ENCODE data around the gene AGMO. TPM values are rescaled to one million over a fixed set of nuclear protein-coding genes. Genes with fewer than 3 reads are reported as not detected.

Gene AGMO
- polyA plus RNA-seq, 4 donors: 0.30 to 1.3 (median 0.73) TPM

DNA sequence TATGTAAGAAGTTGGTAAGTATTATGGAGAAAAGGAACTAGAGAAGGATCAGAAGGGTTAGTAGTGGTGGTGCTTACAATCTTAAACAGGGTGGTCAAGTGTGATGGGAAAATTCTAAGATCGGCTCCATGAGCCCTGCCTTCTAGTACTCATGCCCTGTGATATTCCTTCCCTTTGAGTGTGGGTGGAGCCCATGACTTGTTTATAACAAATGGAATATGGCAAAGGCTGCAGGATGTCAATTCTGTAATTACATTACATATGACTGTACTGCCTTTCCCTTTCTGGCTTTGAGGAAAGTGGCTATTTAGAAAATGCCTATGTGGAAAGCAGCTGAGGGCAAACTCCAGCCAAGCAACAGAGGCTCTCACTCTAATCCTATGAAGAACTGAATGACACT lies 309.6 kb downstream of the AGMO start:
- DNase-seq (ENCODE audit: low read depth in 4 of 4, low spot score in 3 of 4): no peak

DNA sequence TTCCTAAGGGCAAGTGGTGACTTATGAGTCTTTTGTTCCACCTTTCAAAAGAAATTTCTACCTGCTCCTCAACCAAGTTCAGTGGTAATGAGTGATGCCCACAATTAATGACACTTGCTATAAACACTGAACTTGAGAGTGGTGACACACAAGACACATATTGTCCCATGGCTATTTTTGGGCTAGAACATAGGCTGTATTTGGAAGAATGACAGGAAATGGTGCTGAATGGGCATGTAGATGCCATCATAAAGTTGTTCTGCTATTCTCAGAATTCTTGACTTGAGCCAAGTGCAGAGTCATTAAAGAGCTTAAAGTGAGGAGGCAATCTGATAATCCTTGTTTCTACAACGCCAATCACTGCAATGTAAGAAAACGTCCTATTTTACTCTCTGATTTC lies 313.3 kb downstream of the AGMO start:
- DNase-seq (ENCODE audit: low read depth in 4 of 4, low spot score in 3 of 4): no peak

DNA sequence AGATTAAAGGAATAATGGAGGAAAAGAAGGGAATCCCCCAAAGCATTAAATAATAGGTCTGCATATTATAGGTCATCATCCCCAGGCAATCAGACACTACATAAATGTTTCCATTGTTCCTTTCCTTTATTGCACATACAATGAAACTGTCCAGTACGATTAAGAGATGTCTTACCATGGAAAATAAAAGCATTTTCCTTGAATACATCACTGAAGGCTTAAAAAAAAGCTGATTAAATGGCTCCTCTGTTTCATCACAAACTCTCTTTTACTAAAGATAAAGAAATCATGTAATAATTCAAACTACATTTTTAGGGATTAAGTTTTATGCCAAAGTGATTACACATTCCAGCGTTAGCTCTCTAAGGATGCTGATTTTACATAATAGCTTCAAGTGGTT lies 316.0 kb downstream of the AGMO start:
- no peak for DNase-seq (ENCODE audit: low read depth in 4 of 4, low spot score in 3 of 4)

DNA sequence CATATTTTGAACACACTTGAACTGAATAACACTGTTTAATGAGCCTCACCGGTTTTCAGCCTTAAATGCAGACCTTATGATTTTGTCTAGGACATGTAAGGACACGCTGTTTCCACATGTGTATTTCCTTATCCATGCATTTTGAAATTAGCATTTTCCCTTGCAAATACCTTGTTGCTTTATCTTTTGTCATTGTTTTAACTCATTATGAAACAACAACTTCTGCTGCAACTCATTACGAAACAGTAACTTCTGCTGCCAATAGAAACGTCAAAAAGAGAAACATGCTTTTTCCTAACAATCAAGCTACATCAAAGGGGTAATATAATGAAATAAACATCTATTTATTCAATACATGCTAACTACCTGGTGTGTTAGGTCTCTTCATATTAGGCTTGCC lies 322.0 kb downstream of the AGMO start:
- DNase-seq (ENCODE audit: low read depth in 4 of 4, low spot score in 3 of 4): no peak

DNA sequence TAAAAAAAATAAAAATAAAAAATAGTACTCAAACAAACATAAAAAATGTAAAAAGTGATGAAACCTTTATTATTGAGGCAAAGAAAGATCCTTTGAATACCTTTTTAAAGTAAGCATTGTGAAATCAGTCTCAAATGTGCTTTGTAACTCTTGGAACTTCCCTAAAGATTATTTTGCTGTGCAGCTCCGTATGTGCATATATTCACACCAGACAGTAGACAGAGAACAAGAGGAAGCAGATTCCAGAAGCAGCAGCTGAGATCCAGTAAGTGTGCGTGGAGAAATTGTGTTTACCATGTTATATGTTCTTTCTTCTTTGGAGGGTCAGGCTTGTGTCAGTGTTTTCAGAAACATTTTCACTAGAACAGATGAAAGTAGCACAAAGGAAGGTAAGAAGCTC lies 324.9 kb downstream of the AGMO start:
- no peak for DNase-seq (ENCODE audit: low read depth in 4 of 4, low spot score in 3 of 4)

DNA sequence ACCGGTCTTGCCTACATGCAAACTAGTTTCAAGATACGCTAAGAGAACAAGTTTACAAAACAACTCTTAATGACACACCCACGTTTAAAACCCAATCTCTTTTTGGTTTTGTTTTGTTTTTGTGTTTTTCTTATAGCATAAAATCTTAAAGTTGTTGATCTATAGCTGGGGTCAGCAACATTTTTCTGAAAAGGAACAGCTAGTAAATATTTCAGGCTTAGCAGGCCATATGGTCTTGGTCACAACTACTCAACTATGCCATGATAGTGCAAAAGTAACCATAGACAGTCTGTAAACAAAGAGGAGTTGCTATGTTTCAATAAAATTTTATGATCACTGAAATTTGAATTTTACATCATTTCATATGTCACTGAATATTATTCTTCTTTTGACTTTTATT lies 327.4 kb downstream of the AGMO start:
- DNase-seq (ENCODE audit: low read depth in 4 of 4, low spot score in 3 of 4): peak; percentile 24 to 28 (median 26)

DNA sequence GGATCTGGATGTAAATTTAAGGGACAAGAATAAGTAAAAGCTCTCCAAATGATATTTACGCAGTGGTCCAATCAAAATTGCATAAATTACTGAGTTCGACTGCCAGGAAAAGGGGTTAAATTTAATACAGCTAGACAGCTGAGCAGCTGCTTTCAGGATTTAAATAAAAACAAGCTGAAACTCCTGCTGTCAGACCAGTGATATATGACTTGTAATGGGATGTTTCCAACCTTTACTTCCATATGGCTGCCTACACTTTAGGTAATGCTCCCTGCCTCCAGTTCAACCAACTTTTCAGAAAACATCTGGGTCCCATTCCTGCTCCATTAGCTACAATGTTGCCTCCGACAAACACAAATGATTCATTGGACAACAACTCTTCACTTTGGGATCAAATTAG lies 333.0 kb downstream of the AGMO start:
- DNase-seq (ENCODE audit: low read depth in 4 of 4, low spot score in 3 of 4): no peak

DNA sequence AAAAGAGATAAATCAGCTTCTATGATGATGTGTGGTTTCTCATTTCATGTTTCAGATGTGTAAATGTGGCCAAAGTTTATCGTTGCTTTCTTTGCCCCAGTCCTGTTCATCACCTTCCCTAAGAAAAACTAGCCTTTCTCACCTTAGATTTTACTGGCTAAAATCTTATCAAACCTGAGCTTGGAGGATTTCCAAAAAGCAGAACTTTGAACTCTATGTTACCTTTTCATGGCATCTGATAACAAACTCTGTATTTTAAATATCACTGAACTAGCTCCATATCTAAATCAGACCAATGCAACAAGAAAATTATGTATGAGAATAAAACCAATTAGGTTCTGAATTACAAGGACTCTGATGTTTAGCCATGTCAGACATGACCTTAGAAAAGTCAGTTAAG lies 335.8 kb downstream of the AGMO start:
- no peak for DNase-seq (ENCODE audit: low read depth in 4 of 4, low spot score in 3 of 4)

DNA sequence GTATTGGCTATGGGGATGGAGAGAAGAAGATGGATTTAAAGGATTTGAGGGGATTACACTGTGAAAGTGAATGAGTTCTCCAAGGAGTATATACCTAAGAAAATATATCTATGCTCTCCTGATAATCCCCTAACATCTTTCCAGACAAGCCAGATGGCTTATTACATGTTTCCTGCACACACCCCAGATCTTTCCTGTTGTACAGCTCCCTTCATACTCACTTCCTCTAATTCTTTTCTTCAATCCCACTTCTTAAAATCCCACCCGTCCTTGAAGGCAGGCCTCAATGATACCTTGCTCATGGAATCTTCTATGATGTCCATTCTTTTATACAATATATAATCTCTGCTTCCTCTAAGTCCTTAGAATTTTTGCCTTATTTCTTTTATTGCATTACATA lies 342.1 kb downstream of the AGMO start:
- DNase-seq (ENCODE audit: low read depth in 4 of 4, low spot score in 3 of 4): no peak

DNA sequence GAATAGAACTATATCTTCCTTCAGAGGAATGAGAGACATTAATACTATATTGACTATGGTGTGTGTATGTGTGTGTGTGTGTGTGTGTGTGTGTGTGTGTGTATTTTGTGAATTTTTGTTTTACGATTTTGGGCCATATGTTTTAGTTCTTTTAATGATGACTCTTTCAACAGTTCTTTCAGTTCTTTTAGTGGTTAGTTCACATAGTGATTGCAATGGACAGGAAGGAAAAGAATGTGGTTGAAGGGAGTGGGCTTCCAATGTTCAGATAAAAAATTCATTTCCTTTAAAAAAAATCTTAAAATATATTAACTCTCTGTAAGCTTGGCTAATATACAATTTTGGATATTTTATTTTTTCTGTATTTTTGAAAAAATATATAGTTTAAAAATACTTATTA lies 343.6 kb downstream of the AGMO start:
- DNase-seq (ENCODE audit: low read depth in 4 of 4, low spot score in 3 of 4): no peak

DNA sequence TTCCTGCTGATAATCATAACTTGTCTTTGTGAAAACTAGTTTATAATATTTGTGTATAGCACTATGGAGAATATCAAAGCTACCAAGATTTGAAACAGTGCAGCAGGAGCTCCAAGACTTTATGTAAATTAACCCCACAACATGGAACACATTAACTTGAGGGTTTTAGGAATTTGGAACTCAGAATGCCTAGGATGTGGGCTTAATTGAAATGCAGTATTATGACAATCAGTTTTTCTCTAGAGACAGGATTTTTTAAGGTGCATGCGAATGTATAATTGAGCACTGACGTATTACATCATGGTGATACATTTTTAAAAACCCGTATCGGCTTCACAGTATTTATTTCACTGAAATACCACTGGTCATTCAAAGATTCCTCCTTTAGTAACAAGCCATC lies 346.2 kb downstream of the AGMO start:
- DNase-seq (ENCODE audit: low read depth in 4 of 4, low spot score in 3 of 4): no peak

DNA sequence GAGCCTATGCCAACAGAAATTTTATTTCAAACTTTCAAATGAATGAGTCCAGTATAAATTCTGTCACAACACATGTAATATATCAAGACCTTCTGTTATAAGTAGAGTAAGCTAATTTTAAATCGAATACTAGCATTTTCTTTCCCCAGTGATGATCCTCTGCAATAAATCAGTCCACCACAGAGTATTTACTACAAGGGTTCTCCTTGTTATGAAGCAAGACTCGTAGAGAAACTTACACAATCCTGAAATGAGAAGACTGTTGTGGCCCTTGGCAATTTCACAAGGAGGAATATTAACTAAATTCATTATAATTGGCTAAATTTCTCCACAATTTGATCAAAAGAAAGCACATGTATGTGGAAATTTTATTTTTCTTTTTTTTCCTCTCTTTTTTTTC lies 346.8 kb downstream of the AGMO start:
- DNase-seq (ENCODE audit: low read depth in 4 of 4, low spot score in 3 of 4): no peak

DNA sequence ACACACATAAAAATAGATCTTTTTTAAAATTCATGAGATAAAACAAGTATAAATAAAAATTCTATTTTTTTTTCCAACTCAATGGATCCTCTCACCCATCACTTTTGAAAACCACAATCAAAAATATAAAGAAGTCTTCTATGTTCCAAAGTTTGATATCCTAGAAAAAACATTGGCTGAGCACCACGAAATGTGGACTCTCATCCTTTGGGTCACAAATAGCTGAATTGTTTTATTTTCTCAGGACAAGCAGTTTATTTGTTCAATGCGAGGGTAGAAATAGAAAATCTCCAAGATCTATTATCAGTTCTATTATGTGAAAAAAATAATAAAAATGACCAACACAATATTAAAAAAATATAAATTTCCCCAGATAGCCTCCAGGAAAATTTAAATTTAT lies 348.7 kb downstream of the AGMO start:
- DNase-seq (ENCODE audit: low read depth in 4 of 4, low spot score in 3 of 4): no peak

DNA sequence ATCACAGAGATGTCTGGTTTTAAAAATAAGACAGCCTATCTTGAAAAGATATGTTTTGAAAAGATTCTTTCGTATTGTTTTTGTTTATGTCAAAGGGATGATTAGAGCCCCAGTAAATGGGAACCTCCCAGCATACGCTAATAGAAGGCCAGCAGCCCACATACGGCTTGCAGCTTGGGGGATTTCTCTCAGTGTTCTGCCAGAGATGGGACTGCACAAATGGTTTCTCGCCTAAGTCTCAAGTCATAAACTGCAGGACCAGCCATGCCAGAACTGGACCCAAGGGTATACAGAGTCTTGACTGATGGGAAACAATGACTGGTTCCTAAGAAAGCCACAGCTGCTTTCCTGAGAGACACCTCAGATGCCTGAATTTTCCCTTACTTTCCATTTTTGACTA lies 352.4 kb downstream of the AGMO start:
- DNase-seq (ENCODE audit: low read depth in 4 of 4, low spot score in 3 of 4): no peak

DNA sequence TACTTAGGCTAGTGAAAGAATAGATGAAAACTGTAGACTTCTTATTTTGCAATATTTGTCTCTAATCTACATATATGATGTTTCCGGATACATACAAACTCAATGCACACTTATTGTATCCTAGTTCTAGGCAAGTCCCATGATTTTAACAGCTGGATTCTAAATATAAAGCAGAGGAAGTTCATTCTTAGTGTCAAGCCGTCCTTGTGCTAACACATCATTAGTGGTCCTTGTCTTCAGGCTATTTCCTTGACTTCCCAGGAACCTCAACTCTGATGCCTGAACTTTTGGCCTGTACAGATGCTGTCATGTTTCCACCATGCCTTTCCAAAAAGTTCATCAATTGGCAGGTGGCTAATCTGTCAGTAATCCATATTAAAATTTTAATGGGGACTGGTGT lies 357.4 kb downstream of the AGMO start:
- DNase-seq (ENCODE audit: low read depth in 4 of 4, low spot score in 3 of 4): no peak

DNA sequence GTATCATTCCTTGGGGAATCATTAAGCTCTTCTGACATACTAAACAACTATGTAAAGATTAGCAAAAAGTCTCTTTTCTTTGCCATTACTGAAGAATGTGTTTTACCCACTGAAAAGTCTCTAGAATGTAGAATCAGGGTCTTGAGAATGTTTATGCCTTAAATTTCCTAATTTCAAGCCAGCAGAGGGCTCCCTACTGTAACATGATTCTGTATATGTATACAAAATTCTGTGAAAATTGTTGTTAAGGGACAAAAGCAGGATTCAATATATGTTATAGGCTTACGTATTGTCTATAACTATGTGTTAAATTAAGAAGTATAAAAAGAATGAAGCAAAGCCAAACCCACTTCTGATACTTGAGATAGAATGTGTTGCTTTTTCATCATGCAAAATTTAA lies 362.3 kb downstream of the AGMO start:
- DNase-seq (ENCODE audit: low read depth in 4 of 4, low spot score in 3 of 4): peak in 1 of 4 donors; percentile 9

DNA sequence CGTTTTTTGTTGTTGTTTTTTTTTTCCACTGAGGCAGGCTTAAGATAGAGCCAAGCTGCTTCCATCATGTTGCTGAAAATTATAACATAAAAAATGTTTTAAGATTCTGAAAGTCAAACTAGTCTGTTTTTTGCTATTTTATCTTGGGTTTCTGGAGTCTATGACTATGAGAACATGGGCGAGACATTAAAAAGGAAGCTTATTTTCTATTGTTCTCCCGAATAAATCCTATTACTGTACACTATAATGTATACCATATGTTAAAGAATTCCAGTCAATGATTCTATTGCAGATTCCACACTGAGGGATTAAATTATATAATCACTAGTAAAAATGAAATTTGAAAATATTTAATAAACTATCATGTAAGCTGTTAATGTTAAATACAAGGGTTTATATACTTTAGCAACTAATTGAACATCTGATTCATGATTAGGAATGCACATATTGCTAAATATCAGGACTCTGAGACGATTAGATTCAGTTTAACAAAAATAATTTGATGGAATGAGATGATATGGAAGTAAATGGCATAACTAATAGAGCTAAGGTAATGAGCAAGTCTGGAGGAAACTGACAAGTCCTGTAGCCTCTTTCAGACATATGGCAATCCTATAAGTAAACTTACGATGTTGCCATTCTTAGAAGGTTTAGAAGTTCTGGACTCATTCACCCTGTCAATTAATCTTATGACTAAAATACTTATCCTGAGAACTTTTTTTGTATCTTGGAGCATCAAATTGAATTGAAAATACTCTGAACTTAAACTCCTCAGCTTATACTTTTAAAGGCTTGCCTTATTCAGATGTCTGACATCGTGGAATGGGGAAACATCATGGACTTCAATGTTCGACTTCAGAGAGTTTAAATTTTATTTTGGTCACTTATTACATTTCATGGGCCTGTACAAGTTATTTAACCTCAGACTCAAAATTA lies 364.5 kb downstream of the AGMO start:
- DNase-seq (ENCODE audit: low read depth in 4 of 4, low spot score in 3 of 4): no peak

DNA sequence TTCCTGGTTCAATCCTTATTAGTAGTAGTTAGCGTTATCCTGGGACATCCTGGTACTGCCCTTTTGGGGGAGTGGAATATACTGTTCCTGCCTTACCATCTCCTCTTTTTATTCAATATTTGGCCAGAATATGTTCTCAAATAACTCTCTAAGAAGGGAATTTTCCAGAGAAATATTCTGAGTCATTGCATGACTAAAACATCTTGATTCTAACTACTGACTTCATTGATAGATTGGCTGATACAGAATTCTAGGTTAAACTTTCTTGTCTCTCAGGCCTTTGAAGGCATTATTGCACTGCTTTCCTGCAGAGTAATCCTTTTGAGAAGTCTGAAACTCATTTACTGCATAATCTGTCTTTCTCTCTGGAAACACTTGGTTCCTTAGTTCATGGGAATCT lies 383.8 kb downstream of the AGMO start:
- DNase-seq (ENCODE audit: low read depth in 4 of 4, low spot score in 3 of 4): no peak

DNA sequence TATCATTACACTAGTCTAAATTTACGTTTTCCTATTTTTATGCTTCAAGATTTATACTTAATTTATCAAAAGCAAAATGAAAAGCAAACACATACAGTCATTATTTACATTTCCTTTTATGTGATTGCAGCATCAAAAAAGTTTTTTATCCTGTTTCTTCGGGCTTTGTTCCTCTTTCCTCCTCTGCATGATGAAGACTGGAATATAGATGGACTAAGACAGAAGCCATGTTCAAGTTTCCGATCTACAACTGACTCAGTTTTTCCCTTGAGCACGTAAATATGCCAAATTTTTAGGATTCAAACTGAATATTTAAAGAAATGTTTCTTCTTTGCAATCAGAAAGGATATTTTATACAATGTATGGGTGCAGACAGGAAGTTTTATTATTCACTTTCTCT lies 385.7 kb downstream of the AGMO start:
- DNase-seq (ENCODE audit: low read depth in 4 of 4, low spot score in 3 of 4): no peak

DNA sequence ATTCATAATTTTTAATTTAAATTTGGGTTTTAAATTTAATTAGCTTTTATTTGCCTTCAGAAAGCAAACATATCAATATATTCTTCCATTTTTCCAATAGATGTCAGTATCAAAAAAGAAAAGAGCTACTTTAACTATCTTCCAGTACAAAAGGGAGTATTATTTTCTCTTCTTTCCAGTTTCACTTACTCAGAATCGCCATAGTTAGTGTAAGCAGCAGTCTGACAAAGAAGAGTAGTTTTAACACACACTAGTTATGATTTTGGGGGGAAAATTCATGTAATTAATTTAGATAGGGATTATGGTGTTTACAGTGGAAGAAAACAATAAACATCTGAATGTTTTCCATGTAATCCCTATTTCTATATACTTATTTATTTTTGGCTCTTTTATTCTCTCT lies 386.7 kb downstream of the AGMO start:
- no peak for DNase-seq (ENCODE audit: low read depth in 4 of 4, low spot score in 3 of 4)

DNA sequence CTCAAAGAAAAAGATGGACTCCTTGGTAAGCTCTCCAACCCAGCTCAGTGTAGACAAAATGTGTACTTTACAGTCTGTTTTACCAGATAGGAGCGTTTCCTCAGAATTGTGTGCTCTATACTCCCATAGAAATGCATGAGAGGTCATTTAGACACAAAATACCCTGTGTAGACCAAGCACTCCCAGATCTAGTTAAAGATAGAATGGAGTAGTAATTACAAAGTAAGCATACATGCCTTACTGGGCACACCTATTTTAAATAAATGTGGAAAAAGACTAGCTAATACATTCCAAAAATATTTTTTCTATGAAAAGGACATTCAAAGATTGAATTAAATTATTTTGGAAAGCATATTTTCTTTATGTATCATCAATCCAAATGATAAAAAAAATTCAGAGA lies 387.3 kb downstream of the AGMO start:
- no peak for DNase-seq (ENCODE audit: low read depth in 4 of 4, low spot score in 3 of 4)

DNA sequence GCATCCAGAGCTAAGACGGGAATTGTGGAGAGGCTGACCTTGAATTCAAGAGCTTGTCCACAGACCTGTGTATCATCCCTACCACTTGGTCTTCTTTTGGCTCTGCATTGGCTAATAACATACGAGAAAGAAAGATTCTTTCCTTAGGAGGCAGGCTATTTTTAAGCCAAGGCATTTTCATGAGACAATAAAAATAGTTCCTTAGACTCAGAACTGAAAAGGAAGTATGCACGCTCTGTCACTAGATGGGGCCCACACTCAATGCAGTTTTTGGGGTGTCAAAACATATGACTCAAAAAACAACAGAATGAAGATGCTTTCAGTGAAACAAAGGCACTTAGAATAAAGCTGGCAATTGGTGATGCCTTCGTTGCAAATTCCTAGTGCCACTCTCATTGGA lies 393.3 kb downstream of the AGMO start:
- no peak for DNase-seq (ENCODE audit: low read depth in 4 of 4, low spot score in 3 of 4)

DNA sequence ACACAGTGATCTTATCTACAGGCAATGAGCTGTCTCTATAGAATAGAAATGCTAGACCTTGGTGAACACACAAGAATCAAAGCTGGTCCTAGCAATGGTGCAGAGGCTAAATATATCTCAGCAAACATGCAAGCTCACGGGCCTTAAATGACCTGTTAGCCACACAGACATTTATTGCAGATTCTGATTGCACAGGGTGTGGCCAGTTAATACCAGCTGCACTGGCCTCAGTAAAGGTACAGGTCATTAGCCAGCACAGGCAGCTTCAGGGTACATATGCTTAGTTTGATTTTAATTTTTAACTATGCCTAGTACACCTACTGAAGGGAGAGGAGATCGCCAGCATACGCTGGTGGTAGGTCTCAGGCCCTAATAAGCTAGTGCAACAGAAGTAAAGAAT lies 393.9 kb downstream of the AGMO start:
- no peak for DNase-seq (ENCODE audit: low read depth in 4 of 4, low spot score in 3 of 4)
